ENCODE data around the gene NKAIN2.
"Not testable (repeated sequence)": the region's sequence is repeated elsewhere in the genome, so short reads cannot be mapped to it uniquely, and the experiment has no call there.

The NKAIN2 gene

GRCh38 chr6:124393536-124393935, 589.9 kb downstream of the NKAIN2 start:
- TF ChIP-seq CTCF (IDR thresholded peaks at IDR 0.05) (no peak), ZFX (IDR thresholded peaks at IDR 0.05; ENCODE audit: borderline replicate concordance) (no peak)
- no peak overlapping the region for H3K27ac ChIP-seq

- TF ChIP-seq ZFX (IDR thresholded peaks at IDR 0.05; ENCODE audit: borderline replicate concordance) = no peak
- no peak for TF ChIP-seq CTCF (IDR thresholded peaks at IDR 0.05)
- no peak overlapping the region for H3K27ac ChIP-seq
Measured at GRCh38 chr6:124396361-124396760, 592.7 kb downstream of the NKAIN2 start.

- no peak overlapping the region for H3K27ac ChIP-seq
- TF ChIP-seq ZFX (IDR thresholded peaks at IDR 0.05; ENCODE audit: borderline replicate concordance) (no peak), CTCF (IDR thresholded peaks at IDR 0.05) (peak; percentile 51)
Measured at GRCh38 chr6:124400261-124400999, 596.8 kb downstream of the NKAIN2 start.

GRCh38 chr6:124410425-124410824, 606.8 kb downstream of the NKAIN2 start:
- H3K27ac ChIP-seq = not testable (repeated sequence)

GRCh38 chr6:124412657-124413056, 609.0 kb downstream of the NKAIN2 start:
- H3K27ac ChIP-seq = not testable (repeated sequence)

- TF ChIP-seq CTCF (IDR thresholded peaks at IDR 0.05) (no peak), ZFX (IDR thresholded peaks at IDR 0.05; ENCODE audit: borderline replicate concordance) (no peak)
- no peak overlapping the region for H3K27ac ChIP-seq
Measured at GRCh38 chr6:124420116-124420840, 616.6 kb downstream of the NKAIN2 start.

GRCh38 chr6:124423621-124424020, 620.0 kb downstream of the NKAIN2 start:
- H3K27ac ChIP-seq = no peak overlapping the region
- no peak for TF ChIP-seq ZFX (IDR thresholded peaks at IDR 0.05; ENCODE audit: borderline replicate concordance)
- TF ChIP-seq CTCF (IDR thresholded peaks at IDR 0.05) = no peak

GRCh38 chr6:124430740-124431318, 627.2 kb downstream of the NKAIN2 start:
- TF ChIP-seq ZFX (IDR thresholded peaks at IDR 0.05; ENCODE audit: borderline replicate concordance) (no peak), CTCF (IDR thresholded peaks at IDR 0.05) (no peak)
- no peak overlapping the region for H3K27ac ChIP-seq

All from 22Rv1 (cell line).